Measurements from ENCODE around the gene NEK4.

The NEK4 gene

DNA sequence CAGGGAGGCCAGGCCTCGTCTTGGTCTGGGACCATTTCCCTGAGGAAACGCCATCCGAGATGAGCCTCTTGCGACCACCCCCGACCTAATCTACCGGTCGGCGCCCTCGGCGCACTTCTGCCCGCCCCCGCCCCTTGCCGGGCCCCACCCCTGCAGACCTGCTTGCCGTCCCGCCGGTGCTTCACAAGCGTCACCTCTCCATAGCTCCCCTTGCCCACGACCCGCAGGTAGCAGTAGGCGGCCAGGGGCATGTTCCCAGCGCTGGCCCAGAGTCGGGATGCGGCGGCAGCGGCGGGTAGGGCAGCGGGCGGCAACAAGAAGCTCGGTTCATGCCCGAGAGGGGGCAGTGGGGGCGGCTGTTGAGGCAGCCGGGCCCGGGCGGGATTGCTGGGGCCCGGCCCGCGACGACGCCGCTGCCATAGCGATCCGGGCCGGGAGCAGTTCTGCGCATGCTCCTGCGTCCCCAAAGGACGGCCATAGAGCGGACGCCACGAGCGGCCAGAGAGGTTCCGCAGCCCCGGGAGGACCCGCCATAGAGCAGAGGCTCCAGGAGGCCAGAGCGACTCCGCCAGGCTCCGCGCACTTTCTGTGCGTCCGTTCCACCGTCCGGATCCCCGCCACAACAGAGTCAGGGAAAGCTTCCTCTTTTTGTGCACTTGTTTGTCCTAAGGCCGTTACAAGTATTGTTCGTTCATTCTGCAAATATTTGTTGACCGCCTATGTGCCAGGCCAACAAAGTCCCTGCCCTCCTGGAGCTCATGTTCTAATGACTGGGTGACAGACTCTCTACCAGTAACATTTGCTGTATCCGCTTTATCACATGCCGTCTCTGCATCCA, at the start of gene NEK4:
TSS of gene NEK4 (minus strand) at position 445 of the 838 bp plus-strand sequence. CDS start at position 251, 194 bp downstream.
- DNase-seq (ENCODE audit: low spot score) = peak; percentile 98

DNA sequence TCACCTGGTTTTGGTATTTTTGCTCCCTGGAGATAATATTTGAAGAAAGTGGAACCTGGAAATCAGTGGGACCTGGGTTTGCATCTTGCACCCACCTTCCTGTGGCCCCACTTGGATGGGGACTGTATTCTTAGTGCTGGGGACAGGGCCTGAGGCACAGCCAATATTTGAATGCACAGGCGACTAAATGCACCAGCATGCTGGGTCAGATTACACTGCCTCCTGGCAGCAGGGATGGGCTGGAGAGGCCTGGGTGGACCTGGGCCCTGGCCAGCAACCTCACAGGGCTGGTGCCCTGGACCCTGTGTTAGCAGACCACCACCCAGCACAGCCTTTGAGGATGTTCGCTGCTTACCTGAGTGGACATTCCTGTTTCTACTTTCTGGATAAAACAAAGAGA, 49.2 kb upstream of the NEK4 start:
- peak; percentile 55 for DNase-seq (ENCODE audit: low spot score)

DNA sequence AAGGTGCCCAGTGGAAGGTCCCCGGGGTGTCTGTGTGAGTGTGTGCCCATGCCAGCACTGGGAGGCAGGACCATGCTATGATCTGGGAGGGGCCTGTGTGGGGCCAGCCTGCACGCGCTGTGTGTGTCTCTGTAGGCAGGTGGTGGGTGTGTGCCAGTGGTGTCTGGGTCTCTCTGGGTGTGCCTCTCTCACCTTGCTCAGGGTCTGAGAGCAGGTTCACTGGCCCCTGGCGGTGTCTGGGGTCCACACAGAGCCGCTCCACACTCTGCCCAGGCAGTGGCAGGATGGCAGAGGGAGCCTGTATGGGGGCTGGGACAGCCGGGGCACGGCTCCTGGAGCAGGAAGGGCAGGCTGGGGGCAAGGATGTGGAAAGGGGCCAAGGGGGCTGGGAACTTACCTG, 47.1 kb upstream of the NEK4 start:
- DNase-seq (ENCODE audit: low spot score) = no peak

DNA sequence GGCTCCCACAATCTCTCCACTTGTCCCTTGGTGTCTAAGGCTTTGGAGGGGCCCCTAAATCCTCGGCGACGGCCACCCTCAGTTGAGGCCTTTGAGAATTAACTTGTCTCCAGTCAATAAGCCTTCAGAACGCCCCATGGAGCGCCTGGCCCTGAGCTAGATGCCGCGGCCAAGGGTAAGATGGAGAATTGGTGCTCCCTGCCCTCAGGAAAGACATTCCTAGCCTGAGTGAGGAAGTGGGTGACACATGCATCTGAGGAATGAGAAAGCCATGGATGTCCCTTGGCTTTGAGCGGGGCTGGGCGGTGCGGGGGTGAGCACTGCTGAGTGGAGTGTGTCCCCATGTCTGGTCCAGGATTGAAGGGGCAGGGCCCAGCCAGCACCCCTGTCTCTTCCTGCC, 46.5 kb upstream of the NEK4 start:
- DNase-seq (ENCODE audit: low spot score) = no peak

DNA sequence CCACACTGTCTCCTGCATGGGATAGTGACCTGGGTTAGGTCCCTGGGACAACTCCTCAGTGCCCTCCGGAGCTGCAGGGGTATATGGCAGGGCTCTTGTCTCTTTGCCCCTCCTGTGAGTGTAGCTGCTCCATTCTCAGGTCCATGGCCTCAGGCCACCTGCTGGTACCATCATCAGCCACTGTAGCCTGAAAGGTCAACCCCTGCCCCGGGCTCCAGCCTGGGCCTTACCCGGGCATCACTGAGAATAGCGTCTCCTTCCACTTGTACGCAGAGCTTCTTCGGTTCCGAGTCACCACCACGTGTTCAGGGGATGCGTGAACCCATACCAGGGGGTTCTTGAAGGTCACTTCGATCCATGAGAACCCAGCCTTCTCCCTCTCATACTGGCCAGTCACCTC, 45.9 kb upstream of the NEK4 start:
- no peak for DNase-seq (ENCODE audit: low spot score)

DNA sequence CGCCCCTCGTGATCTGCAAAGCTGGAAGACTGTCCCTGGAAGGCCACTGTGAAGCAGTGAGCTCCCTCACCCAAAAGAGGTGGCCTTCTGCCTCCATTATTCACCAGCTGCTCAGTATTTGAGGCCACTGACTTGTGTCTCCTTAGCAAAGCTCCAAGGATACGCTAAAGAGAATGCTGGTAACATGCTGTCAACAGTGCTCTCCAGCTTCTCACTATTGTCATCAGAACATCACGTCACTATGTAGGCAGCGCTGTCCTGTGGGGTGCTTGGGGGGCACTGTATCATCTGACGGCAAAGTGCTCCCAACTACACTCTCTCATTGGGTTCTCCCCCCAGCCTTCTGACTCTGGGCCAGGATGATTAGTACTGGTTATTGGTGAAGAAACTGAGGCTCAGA, 45.5 kb upstream of the NEK4 start:
- no peak for DNase-seq (ENCODE audit: low spot score)

DNA sequence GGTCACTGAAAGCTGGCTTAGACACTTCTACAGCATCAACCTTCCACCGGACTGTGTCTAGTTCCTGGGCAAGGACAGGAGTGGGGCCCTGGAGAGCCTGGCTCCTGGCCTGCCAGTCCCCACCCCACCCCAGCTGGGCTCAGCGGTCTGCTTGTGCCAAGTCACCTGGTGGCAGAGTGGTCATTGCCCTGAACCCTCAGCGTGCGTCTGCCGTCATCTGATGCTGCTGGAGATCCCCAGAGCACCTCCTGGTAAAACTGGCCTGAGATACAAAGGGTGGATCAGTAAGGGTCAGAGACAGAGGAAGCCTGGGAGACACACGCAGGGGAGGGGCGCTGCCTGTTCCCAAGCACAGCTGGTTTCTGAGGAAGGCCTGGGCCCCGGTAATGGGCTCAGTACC, 43.1 kb upstream of the NEK4 start:
- DNase-seq (ENCODE audit: low spot score) = no peak

DNA sequence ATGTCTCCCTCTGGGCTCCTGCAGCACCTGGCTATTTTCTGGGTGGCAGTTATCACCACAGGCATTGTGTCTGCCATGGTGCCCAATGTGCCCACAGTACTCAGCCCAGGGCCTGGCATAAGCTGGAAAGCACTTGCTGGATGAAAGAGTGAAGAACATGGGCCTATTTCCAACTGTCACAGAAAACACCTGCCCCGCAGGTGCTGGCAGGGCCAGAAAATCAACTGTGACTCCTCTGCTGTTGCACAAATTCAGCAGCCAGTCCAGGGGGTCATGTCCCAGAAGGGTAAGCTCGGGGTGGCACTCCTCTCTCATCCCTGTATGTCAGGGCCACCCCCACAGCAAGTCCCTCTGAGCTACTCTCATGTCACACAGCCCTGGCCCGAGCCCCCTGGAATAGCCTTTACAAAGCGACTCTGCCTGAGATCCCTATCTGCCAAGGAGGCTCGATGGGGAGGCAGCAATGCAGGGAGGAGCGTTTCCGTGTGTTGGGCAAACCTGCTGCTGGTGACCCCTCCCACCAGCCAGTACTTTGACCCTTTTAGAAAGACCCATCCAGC, 40.8 kb upstream of the NEK4 start:
- DNase-seq (ENCODE audit: low spot score) = no peak

DNA sequence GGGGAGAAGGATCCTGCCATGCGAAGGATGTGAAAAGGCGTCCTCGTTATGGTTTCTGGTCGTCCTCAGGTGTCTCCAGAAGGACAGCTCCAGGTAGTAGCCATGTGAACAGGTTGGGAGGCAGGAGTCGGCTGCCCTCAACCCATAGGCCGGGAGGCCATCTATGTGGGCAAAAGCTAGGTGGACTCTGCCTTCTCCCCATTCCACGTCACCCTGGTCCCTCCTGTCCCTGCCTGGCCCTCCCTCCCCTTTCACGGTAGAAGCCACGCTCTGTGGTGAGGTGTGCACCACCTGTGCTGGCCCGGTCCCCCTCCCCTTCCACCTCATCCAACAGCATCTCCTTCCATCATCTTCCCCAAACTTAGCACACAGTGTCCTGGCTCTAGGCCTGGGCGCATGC, 40.2 kb upstream of the NEK4 start:
- DNase-seq (ENCODE audit: low spot score) = no peak

DNA sequence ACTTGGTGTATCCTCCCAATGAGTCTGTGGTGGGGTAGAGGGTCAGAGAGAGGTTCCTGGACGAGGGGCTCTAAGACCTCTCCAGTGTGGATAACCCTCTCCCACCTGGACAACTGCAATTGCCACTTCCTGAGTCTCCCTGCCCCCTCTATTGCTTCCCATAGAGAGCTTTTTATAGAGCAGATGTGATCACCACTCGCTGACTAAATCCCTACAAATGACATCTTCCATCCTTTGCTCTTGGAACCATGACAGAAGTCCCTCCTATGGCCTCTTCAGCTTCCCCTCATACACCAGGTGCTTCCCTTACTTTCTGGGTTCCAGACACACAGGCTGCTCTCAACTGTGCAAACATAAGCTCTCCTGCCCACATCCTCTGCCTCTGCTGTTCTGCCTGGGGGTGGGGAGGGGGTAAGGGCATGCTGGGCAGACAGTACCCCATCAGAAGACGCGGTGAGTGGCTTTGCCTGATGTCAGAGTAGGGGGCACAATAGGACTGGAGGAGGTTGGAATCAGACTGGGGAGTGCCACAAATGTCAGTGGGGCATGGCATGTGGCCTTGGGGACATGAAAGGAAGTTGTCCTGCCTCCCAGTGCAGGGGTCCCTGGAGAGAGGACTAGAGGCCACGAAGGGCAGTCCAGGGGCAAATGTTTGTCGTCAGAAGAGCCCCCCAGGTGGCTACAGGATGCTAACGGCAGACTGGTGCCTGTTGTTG, 39.1 kb upstream of the NEK4 start:
- no peak for DNase-seq (ENCODE audit: low spot score)

DNA sequence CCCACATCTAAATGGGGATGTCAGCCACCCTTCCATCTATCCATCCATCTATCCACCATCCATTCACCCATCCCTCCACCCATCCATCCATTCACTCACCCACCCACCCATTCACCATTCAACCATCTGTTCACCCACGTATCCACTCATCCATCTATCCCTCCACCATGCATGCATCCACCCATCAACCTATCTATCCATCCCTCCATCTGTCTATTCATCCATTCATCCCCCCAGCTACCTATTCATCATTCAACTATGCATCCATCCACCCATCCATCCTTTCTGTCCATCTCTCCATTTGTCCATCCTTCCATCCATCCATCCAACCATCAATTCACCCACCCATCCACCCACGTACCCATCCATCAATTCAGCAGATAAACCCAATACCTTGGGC, 38.4 kb upstream of the NEK4 start:
- no peak for DNase-seq (ENCODE audit: low spot score)

DNA sequence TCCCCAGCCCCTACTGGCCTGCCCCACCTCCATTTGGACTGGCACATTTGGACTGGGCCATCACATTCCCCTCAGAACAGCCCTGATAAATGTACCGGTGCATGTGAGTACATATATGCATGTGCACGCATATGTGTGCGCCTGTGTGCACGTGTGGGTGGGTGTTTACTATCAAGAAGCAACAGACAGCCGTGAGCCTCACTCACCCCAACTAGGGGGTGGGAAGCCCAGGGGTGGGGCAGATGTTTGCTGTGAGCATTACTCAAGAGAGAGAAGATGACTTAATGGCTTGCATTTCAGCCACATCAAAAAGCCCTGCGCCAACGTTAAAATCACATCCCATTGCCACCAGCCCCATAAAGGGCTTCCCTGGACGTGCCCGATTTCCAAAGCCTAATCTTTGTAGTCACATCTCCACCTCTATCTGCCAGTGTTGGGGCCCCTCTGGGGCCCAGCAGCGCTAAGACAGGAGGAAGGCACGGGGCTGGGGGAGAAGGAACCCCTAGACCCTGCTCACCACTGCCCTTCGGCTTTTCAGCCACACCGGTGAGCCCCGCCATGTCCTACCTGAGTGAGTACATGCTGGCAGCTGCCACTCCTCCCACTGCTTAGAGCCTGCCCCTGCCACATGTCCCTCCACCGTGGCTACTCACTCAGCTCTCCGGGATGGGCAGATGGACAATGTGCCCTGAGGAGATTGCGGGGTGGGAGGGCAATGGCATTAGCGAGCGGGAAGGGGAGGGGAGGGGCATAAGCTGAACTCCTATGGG, 34.7 kb upstream of the NEK4 start:
- no peak for DNase-seq (ENCODE audit: low spot score)

DNA sequence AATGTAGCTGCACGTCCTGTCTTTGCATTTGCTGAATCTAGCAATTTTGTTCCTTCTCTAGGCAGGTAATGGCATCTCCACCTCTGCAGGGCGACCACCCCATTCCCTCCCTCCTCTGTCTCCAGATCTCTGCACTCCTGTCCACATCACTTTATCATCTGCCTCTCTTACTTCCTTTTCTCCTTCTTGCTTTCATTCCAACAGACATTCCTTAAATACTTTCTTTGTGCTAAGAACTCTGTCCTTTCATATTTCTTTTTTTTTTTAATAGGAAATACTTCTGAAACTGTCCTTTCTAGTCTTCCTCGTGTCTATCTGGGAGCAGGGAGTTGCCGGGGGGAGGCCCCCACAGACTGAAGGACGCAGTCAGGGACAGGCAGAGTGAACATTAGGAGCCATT, 31.1 kb upstream of the NEK4 start:
- DNase-seq (ENCODE audit: low spot score) = no peak

DNA sequence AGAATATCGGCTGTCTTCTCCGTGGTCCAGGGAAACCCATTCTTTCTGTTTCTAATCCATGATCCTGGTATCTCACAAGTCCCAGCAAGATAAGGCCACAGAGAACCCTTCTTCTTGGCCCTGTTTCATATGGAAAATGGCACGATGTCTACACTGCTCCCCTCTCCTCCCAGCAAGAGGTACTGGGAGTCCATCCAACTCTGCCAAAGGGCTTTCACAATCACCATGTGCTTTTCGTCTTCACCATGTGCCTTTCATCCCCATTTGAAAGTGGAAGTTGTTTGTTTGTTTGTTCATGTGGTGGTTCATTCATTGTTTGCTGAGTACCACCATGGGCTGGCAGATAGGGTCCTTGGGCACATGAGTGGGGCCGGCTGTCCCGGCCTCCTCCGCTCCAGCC, 29.3 kb upstream of the NEK4 start:
- no peak for DNase-seq (ENCODE audit: low spot score)

DNA sequence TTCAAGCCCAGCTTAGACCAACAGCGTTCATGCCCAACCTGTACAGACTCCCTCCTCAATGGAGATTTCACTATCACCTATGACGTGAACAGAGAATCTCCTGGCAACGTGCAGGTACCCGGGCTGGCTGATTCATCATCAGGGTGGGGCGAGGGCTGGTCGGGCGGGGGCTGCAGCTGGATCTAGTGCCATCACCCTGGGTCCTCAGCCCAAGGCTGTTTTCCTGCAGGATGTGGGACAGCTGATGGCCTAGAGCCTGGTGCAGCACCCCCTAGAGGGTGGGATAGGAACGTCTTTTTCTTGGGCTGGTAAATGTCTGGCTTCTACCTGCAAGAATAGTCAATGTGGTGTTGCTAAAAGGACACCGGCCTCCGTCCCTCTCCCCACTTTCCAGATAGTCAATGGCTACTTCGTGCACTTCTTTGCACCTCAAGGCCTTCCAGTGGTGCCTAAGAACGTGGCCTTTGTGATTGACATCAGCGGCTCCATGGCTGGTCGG, 28.3 kb upstream of the NEK4 start:
- DNase-seq (ENCODE audit: low spot score) = peak; percentile 91

DNA sequence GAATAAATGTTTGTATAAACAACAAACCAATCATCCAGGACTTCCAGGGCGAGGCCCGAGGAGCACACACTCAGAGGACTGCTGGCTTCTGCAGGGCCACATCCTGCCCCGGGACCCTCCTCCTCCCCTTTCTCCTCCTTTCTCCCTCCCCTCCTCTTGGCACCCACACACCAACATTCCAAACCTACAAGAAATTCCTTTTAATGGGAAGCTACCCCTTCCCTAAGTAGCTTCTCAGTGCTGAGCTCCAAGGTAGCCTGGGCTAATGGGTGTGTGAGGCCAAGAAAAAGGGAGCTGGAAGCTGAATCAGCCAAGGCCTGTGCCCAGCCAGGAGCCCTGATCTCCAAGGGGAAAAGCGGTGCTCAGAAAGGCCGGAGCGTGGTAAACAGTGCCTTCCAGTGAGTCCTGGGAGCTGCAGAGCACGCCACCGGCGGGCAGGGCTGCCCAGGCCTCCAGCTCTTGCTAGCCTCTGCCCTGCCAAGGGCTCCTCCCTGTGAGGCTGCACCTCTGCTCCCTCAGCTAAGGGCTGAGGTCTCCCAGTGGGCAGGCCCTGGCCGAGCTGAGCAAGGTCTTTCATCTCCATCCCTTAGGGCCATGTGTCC, 27.7 kb upstream of the NEK4 start:
- no peak for DNase-seq (ENCODE audit: low spot score)

DNA sequence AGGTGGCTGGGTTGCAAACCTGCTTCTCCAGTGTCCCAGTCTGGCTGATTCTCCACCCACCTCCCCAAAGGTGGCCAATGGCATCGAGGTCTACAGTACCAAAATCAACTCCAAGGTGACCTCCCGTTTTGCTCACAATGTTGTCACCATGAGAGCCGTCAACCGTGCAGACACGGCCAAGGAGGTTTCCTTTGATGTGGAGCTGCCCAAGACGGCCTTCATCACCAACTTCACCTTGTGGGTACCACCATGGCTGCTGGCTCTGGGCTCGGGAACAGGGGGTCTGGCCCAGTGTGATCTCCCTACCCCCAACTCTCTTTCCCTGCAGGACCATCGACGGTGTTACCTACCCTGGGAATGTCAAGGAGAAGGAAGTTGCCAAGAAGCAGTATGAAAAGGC, 25.7 kb upstream of the NEK4 start:
- no peak for DNase-seq (ENCODE audit: low spot score)

DNA sequence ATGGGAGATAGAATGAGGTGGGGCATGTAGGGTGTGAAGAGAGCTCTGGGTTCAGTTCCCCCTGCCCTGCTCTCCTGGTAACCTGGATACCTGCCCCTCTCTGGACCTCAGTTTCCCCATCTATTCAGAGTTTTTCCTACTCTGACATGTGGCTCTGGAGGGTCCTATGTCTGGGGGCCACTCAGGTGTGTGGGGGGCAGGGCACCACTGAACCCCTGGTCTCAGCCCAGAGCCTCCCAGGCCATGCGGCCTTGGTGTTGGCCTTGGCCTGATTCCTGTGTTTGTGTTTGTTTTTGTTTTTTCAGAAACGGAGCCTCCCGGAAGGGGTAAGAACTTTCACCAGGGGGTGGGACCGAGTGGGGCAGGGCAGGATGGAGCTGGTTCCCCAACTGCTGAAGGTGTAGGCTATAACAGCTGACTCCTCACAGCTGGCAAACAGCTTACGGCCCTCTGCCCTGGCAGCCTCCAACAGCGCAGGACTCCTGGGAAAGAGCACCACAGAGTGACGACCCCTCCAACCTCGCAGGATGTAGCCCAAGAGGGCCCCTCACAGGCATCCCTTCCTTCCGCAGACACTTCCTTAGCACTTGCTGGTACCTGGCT, 24.7 kb upstream of the NEK4 start:
- DNase-seq (ENCODE audit: low spot score) = no peak

DNA sequence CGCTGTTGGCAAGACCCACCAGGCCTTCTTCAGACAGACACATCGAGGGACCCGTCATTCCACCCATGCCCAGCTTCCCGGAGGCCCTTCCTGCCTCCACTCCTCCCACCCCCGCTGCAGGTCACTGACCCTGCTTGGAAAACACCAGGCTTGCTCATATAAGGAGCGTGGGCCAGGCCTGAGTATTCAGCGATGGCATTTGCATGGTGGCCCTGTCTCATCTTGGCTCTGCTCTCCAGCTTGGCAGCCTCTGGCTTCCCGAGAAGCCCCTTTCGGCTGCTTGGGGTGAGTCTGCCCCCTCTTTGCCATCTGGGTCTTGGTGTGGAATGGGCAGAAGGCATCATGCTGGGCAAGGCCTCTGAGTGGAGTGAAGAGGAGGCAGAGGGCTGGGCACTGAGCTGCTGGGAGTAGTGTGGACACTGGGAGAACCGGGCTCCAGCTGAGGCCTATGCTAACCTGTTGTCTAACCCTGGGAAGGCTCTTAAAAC, 23.9 kb upstream of the NEK4 start, which contains the start of gene ITIH3:
TSS of gene ITIH3 (plus strand) at position 185 of the 488 bp plus-strand sequence. CDS start at position 193, 8 bp downstream.
- DNase-seq (ENCODE audit: low spot score) = no peak

DNA sequence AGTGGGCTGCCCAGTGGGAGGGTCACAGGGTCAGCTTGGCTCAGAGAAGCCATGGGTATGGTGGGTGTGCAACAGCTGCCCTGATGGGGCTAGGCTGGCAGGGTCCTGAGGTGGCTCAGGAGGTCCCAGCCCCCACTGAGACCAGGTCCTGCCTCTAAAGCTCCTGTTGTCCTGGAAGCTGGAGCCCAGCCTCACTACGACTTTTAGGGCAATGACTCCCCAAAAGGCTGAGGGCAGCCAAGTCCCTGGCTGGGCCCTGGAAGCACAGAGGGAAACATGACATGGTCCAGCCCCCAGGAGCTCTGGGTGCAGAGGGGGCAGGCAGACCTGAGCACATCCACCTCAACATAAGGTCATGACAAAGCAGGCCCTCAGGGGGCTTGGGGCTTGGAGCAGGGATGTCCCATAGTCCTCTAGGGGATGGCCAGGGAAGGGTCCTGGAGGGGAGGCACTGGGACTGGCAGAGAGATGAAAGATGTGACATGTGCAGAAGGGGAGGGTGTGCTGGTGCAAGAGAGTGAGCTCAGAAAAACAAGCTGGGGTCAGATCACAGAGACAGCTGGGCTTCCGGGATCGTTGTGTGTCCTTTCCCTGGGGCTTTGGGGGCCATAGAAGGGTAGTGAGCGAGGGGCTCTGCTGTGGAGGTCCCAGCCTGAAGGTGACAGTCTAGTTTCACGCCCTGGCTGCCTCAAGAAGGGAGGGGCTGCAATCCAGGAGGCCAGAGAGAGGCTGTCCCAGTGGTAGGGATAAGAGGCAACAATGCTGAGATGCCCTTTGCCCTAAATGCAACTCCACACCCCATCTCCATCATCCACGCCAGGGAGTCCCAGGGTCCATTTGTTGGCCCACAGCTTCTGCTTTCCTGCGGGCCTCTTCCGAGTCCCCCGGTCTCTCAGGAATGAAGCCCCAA, 23.2 kb upstream of the NEK4 start:
- no peak for DNase-seq (ENCODE audit: low spot score)
